CMK (cell line): ENCODE results near the gene C1QTNF6.

Experiments used
- DNase-seq: peaks from one replicate; pipeline ENCODE4 v3.0.0-alpha.2; 2010; ENCODE audit warnings: low read depth

C1QTNF6 gene

GRCh38 chr22:37190262-37190780 lies 2.3 kb upstream of the C1QTNF6 start:
- DNase-seq, result no peak

GRCh38 chr22:37188901-37189466 lies 937 bp upstream of the C1QTNF6 start:
- no peak for DNase-seq

GRCh38 chr22:37187552-37187890 lies 526 bp downstream of the C1QTNF6 start:
- no peak for DNase-seq

- no peak for DNase-seq
These were observed 987 bp downstream of the C1QTNF6 start for GRCh38 chr22:37186997-37187522.

- peak; percentile 91 for DNase-seq
These were observed 1.6 kb downstream of the C1QTNF6 start for GRCh38 chr22:37186228-37186996.

- no peak for DNase-seq
These were observed 2.3 kb downstream of the C1QTNF6 start for GRCh38 chr22:37185646-37186227.

- DNase-seq, result no peak
These were observed 3.1 kb downstream of the C1QTNF6 start for GRCh38 chr22:37184816-37185541.

GRCh38 chr22:37184380-37184755 lies 3.7 kb downstream of the C1QTNF6 start:
- no peak for DNase-seq

GRCh38 chr22:37183432-37184379 lies 4.3 kb downstream of the C1QTNF6 start:
- no peak for DNase-seq

GRCh38 chr22:37182949-37183245 lies 5.2 kb downstream of the C1QTNF6 start:
- no peak for DNase-seq

- no peak for DNase-seq
These were observed 5.7 kb downstream of the C1QTNF6 start for GRCh38 chr22:37182101-37182948.

GRCh38 chr22:37181681-37182080 lies 6.4 kb downstream of the C1QTNF6 start:
- no peak for DNase-seq

GRCh38 chr22:37180531-37181231 lies 7.4 kb downstream of the C1QTNF6 start:
- DNase-seq, result no peak

- DNase-seq, result no peak
These were observed 8.2 kb downstream of the C1QTNF6 start for GRCh38 chr22:37179622-37180420.

GRCh38 chr22:37179126-37179470 lies 8.9 kb downstream of the C1QTNF6 start:
- DNase-seq, result no peak

- DNase-seq, result no peak
These were observed 9.5 kb downstream of the C1QTNF6 start for GRCh38 chr22:37178350-37179125.

GRCh38 chr22:37177755-37178154 lies 10.3 kb downstream of the C1QTNF6 start:
- no peak for DNase-seq

GRCh38 chr22:37177221-37177620 lies 10.8 kb downstream of the C1QTNF6 start:
- no peak for DNase-seq
